ENCODE measurements around the gene NRXN2. TPM values are rescaled to one million over a fixed set of nuclear protein-coding genes. Genes with fewer than 3 reads are reported as not detected.
A peak's percentile ranks its signal among the peaks of the same experiment; 100 is the strongest.

The NRXN2 gene
- total and polyA plus RNA-seq, 2 of the 13 experiments (the other 11 are each of a cell fraction or from before 2014, with no cell fraction given), result not detected

- CTCF ChIA-PET (ENCODE audit: low intra/inter-chr PET ratio, low total read pairs), result no interaction called here
- FAIRE-seq, result no peak
These were observed 113.5 kb downstream of the NRXN2 start for GRCh38 chr11:64609436-64610047.

GRCh38 chr11:64608636-64609035 is 114.4 kb downstream of the NRXN2 start:
- no TSS peak for BruUV-seq (replicated peaks)
- Histone ChIP-seq H3K4me2 (ENCODE audit: low read depth, low read length) (no peak overlapping the region), H4K20me1 (ENCODE audit: insufficient read depth, low read length) (no peaks in the 10 kb centered on the region), H3K9ac (ENCODE audit: insufficient read depth, low read depth, low read length) (no peak overlapping the region), H2AFZ (ENCODE audit: low read length) (no peak overlapping the region), H3K9me3 (ENCODE audit: low read length) (no peaks in the 10 kb centered on the region), H3K36me3 (replicated peaks in 1 of 2; ENCODE audit: control insufficient read depth in 1 of 2, insufficient read depth in 2 of 2, low read length in 2 of 2) (no peaks in the 10 kb centered on the region), H3K4me1 (ENCODE audit: insufficient read depth, low read length) (peaks cover 11% of the 10 kb centered on the region; the same call in 1 of the 2 replicates), H3K79me2 (ENCODE audit: insufficient read depth, low read length) (no peaks in the 10 kb centered on the region), H3K27ac (ENCODE audit: extremely low read length, insufficient read depth, low read length) (no peak overlapping the region), H3K4me3 (replicated peaks in 1 of 3; ENCODE audit: insufficient read depth in 1 of 3, low read depth in 2 of 3, low read length in 3 of 3) (no peak overlapping the region), H3K27me3 (ENCODE audit: control insufficient read depth in 1 of 2, insufficient read depth in 2 of 2, low read length in 2 of 2) (peaks cover 8 to 37% of the 10 kb centered on the region in 2 experiments; a peak in 3 of 5 replicates)
- ATAC-seq (peak; percentile 85), FAIRE-seq (peak; percentile 71), DNase-seq (ENCODE audit: low spot score) (peak; percentile 70)
- CTCF ChIA-PET (ENCODE audit: low intra/inter-chr PET ratio, low total read pairs), result no interaction called here
- intact Hi-C loops (cut with micrococcal nuclease; ENCODE audit: unreplicated experiment), result no loop called here
- POLR2A ChIA-PET, result no interaction called here
- in situ Hi-C loops (cut with HindIII; ENCODE audit: extremely low pct_ligation_motif_present, low pct_unique_long_range_greater_than_20kb), result no loop called here
- 17% methylated on average over 12 of the region's 12 CpGs for whole genome bisulfite sequencing (ENCODE audit: low lambda C conversion rate)
- no peak for TF ChIP-seq SOX13 (IDR thresholded peaks at IDR 0.05)
- TF ChIP-seq SOX13 (CRISPR knock-in tag; conservative IDR thresholded peaks at IDR 0.05 in 1 of 2, IDR thresholded peaks at IDR 0.05 in 1 of 2), result peak in 1 of 2 experiments; percentile 11; a peak in 1 of 4 replicates
- 0 out of 2 replicates have a peak, but pooled peaks have one; percentile 34 for TF ChIP-seq ZMYM3 (CRISPR knock-in tag; IDR thresholded peaks at IDR 0.05)
- no peak for TF ChIP-seq ELK4 (CRISPR knock-in tag; IDR thresholded peaks at IDR 0.05; ENCODE audit: borderline replicate concordance)
- TF ChIP-seq ZNF205 (CRISPR knock-in tag; IDR thresholded peaks at IDR 0.05), result 0 out of 2 replicates have a peak, but pooled peaks have one; percentile 21
- no peak for TF ChIP-seq ZNF577 (CRISPR knock-in tag; IDR thresholded peaks at IDR 0.05; ENCODE audit: borderline replicate concordance, low read depth)
- TF ChIP-seq PATZ1 (CRISPR knock-in tag; IDR thresholded peaks at IDR 0.05), result peak; percentile 73
- TF ChIP-seq SAP130 (CRISPR knock-in tag; IDR thresholded peaks at IDR 0.05; ENCODE audit: low read depth), result peak; percentile 34; the same call in 1 of the 2 replicates
- TF ChIP-seq ZNF713 (CRISPR knock-in tag; IDR thresholded peaks at IDR 0.05), result no peak

More at GRCh38 chr11:64609436-64610047, 113.5 kb downstream of the NRXN2 start:
- Histone ChIP-seq H3K36me3 (replicated peaks in 1 of 2; ENCODE audit: control insufficient read depth in 1 of 2, insufficient read depth in 2 of 2, low read length in 2 of 2) (no peaks in the 10 kb centered on the region), H3K27ac (ENCODE audit: extremely low read length, insufficient read depth, low read length) (no peak overlapping the region), H4K20me1 (ENCODE audit: insufficient read depth, low read length) (no peaks in the 10 kb centered on the region), H2AFZ (ENCODE audit: low read length) (no peak overlapping the region), H3K4me3 (replicated peaks in 1 of 3; ENCODE audit: insufficient read depth in 1 of 3, low read depth in 2 of 3, low read length in 3 of 3) (no peak overlapping the region), H3K9ac (ENCODE audit: insufficient read depth, low read depth, low read length) (no peak overlapping the region), H3K9me3 (ENCODE audit: low read length) (no peaks in the 10 kb centered on the region), H3K4me1 (ENCODE audit: insufficient read depth, low read length) (peaks cover 11% of the 10 kb centered on the region; the same call in 1 of the 2 replicates), H3K4me2 (ENCODE audit: low read depth, low read length) (no peak overlapping the region), H3K79me2 (ENCODE audit: insufficient read depth, low read length) (no peaks in the 10 kb centered on the region), H3K27me3 (ENCODE audit: control insufficient read depth in 1 of 2, insufficient read depth in 2 of 2, low read length in 2 of 2) (peaks cover 6 to 35% of the 10 kb centered on the region in 2 experiments; a peak in 3 of 5 replicates)
- intact Hi-C loops (cut with micrococcal nuclease; ENCODE audit: unreplicated experiment) (no loop called here), in situ Hi-C loops (cut with HindIII; ENCODE audit: extremely low pct_ligation_motif_present, low pct_unique_long_range_greater_than_20kb) (no loop called here)
- TF ChIP-seq ZNF883 (CRISPR knock-in tag; IDR thresholded peaks at IDR 0.05; ENCODE audit: not compliant biosample characterization) (no peak), ZNF143 (CRISPR knock-in tag; IDR thresholded peaks at IDR 0.05) (peak; percentile 79), THAP11 (CRISPR knock-in tag; IDR thresholded peaks at IDR 0.05) (peak; percentile 89), CEBPB (IDR thresholded peaks at IDR 0.05; ENCODE audit: borderline replicate concordance, low read depth, low read length) (0 out of 2 replicates have a peak, but pooled peaks have one; percentile 25), ATF7-NPFF (CRISPR knock-in tag; IDR thresholded peaks at IDR 0.05; ENCODE audit: low read depth) (no peak)
- BruUV-seq (replicated peaks), result no TSS peak
- POLR2A ChIA-PET, result no interaction called here
- ATAC-seq, result no peak; the same call in 2 of the 3 replicates
- DNase-seq (ENCODE audit: low spot score), result no peak
- WGBS (ENCODE audit: low lambda C conversion rate), result 0% methylated on average over 1 of the region's 5 CpGs
